K562 (cell line): ENCODE results near the gene MADCAM1. TPM values are rescaled to one million over a fixed set of nuclear protein-coding genes. Genes with fewer than 3 reads are reported as not detected.

Experiments used
- ARID4B ChIP-seq: sonication (generic); formaldehyde crosslinking; IDR thresholded peaks from 2 replicates; pipeline ENCODE4 v1.8.0; 2022; ENCODE audit warnings: mild to moderate bottlenecking, missing genetic modification reagents
- BRF1 ChIP-seq: IDR thresholded peaks from 3 replicates; pipeline ENCODE4 v1.6.1; 2011; ENCODE audit warnings: borderline replicate concordance, mild to moderate bottlenecking; ENCODE audit not compliant: insufficient read length; ENCODE audit errors: extremely low read depth
- CCAR2 ChIP-seq: fragments of 200-400 bp; formaldehyde crosslinking; IDR thresholded peaks from 2 replicates; pipeline ENCODE4 v1.6.1; 2017; ENCODE audit warnings: mild to moderate bottlenecking, low read depth, low read length
- DDX20 ChIP-seq: fragments of 450-650 bp; IDR thresholded peaks from 2 replicates; pipeline ENCODE4 v1.6.1; 2016; ENCODE audit warnings: missing genetic modification characterization, low read depth, mild to moderate bottlenecking, missing compliant biosample characterization, moderate library complexity
- E2F4 ChIP-seq: sonication (generic); formaldehyde crosslinking; IDR thresholded peaks from 2 replicates; pipeline ENCODE4 v1.8.0; 2022; ENCODE audit warnings: mild to moderate bottlenecking, low read depth, missing genetic modification reagents
- ESRRA ChIP-seq: fragments of 450-650 bp; IDR thresholded peaks from 2 replicates; pipeline ENCODE4 v1.6.1; 2014; ENCODE audit warnings: low read depth, mild to moderate bottlenecking, moderate library complexity, borderline replicate concordance
- FOXK1 ChIP-seq: sonication (generic); formaldehyde crosslinking; IDR thresholded peaks from 2 replicates; pipeline ENCODE4 v1.8.0; 2022; ENCODE audit warnings: missing genetic modification reagents, mild to moderate bottlenecking, borderline replicate concordance
- HDAC1 ChIP-seq, 2 experiments: fragments of 450-650 bp; IDR thresholded peaks; 2 replicates each; pipeline ENCODE4 v1.6.1; 2016 to 2017; ENCODE audit warnings: inconsistent platforms in 1 of 2, mild to moderate bottlenecking in 1 of 2, moderate library complexity in 1 of 2
- HLTF ChIP-seq: fragments of 450-650 bp; IDR thresholded peaks from 2 replicates; pipeline ENCODE4 v1.6.1; 2016
- IFI16 ChIP-seq: fragments of 250-450 bp; sonication (Bioruptor Pico); IDR thresholded peaks from 2 replicates; pipeline ENCODE4 v2.1.2; 2022; ENCODE audit warnings: mild to moderate bottlenecking, inconsistent platforms
- KAT7 ChIP-seq: sonication (generic); formaldehyde crosslinking; IDR thresholded peaks from 2 replicates; pipeline ENCODE4 v1.8.0; 2022; ENCODE audit warnings: missing genetic modification reagents, mild to moderate bottlenecking, borderline replicate concordance
- NR1H2 ChIP-seq: sonication (generic); formaldehyde crosslinking; IDR thresholded peaks from 2 replicates; pipeline ENCODE4 v1.4.0; 2020; ENCODE audit warnings: mild to moderate bottlenecking, missing genetic modification reagents
- NR2F6 ChIP-seq: fragments of 450-650 bp; formaldehyde crosslinking; IDR thresholded peaks from 2 replicates; pipeline ENCODE4 v1.4.0; 2020; ENCODE audit warnings: mild to moderate bottlenecking
- RAD21 ChIP-seq, 2 experiments: fragments of 250-450 bp in 1 of 2; fragments of 450-650 bp in 1 of 2; sonication (Bioruptor Pico) in 1 of 2; formaldehyde crosslinking in 1 of 2; IDR thresholded peaks in 1 of 2; conservative IDR thresholded peaks in 1 of 2; 2 replicates each; pipeline versions ENCODE4 v1.4.0 to v1.8.0; 2020 to 2022; ENCODE audit warnings: mild to moderate bottlenecking in 2 of 2, moderate library complexity in 1 of 2
- RFX5 ChIP-seq: IDR thresholded peaks from 2 replicates; pipeline ENCODE4 v1.6.1; 2011; ENCODE audit warnings: low read depth, mild to moderate bottlenecking, improper control_type of control experiment, low read length
- SIX5 ChIP-seq, 2 experiments: IDR thresholded peaks; 2 replicates each; pipeline ENCODE4 v1.6.1; 2011; ENCODE audit warnings: low read length in 2 of 2, borderline replicate concordance in 1 of 2, low read depth in 1 of 2, mild to moderate bottlenecking in 1 of 2, moderate library complexity in 1 of 2; ENCODE audit not compliant: insufficient read depth in 1 of 2
- STAT5B ChIP-seq: fragments of 250-450 bp; sonication (Bioruptor Pico); IDR thresholded peaks from 2 replicates; pipeline ENCODE4 v1.8.0; 2021; ENCODE audit warnings: mild to moderate bottlenecking, inconsistent platforms
- TAF15 ChIP-seq: fragments of 200-400 bp; formaldehyde crosslinking; IDR thresholded peaks from 2 replicates; pipeline ENCODE4 v1.6.1; 2017; ENCODE audit warnings: mild to moderate bottlenecking, low read depth, low read length, moderate library complexity
- ZKSCAN3 ChIP-seq: fragments of 250-450 bp; sonication (Bioruptor Pico); IDR thresholded peaks from 2 replicates; pipeline ENCODE4 v1.4.0; 2020
- ZNF12 ChIP-seq: sonication (generic); formaldehyde crosslinking; IDR thresholded peaks from 2 replicates; pipeline ENCODE4 v1.4.0; 2020; ENCODE audit warnings: mild to moderate bottlenecking, missing genetic modification reagents
- ZNF830 ChIP-seq: fragments of 250-450 bp; sonication (Bioruptor Pico); IDR thresholded peaks from 2 replicates; pipeline ENCODE4 v1.5.0; 2021; ENCODE audit warnings: mild to moderate bottlenecking
- polyA plus RNA-seq, 8 experiments: library from polyadenylated mRNA; depleted of rRNA in 4 of 8; stranded (reverse) in 5 of 8; unstranded in 3 of 8; fragments of >200 nt; fragmentation: Nextera tagmentation in 2 of 8; fragmentation: Illumina TruSeq in 1 of 8; extraction: Ambion mirVana in 2 of 8; extraction: Trizol in 1 of 8; gene quantifications; 2 replicates each; pipeline versions ENCODE4 v1.2.1 to v1.2.3, GENCODE V29; 2011 to 2014; ENCODE audit warnings: inconsistent platforms in 1 of 8, missing spikeins in 1 of 8
- total RNA-seq, 7 experiments: library from RNA; depleted of rRNA in 6 of 7; stranded (reverse); fragments of >200 nt in 6 of 7; fragmentation: Illumina TruSeq in 2 of 7; extraction: Trizol in 2 of 7; gene quantifications; 2 replicates each; pipeline versions ENCODE4 v1.2.1 to v1.2.3, GENCODE V29; 2011 to 2021; ENCODE audit warnings: low replicate concordance in 1 of 7
- TF ChIP-seq, protein P1 (sequence below): fragments of 250-450 bp; sonication (Bioruptor Pico); IDR thresholded peaks from 2 replicates; pipeline ENCODE4 v1.8.0; 2022; ENCODE audit warnings: inconsistent platforms

Gene MADCAM1
- total and polyA plus RNA-seq, 9 of the 15 experiments (the other 6 are each of a cell fraction or from before 2014, with no cell fraction given) = 0.09 to 0.36 (median 0.09) TPM; not detected in 6

DNA sequence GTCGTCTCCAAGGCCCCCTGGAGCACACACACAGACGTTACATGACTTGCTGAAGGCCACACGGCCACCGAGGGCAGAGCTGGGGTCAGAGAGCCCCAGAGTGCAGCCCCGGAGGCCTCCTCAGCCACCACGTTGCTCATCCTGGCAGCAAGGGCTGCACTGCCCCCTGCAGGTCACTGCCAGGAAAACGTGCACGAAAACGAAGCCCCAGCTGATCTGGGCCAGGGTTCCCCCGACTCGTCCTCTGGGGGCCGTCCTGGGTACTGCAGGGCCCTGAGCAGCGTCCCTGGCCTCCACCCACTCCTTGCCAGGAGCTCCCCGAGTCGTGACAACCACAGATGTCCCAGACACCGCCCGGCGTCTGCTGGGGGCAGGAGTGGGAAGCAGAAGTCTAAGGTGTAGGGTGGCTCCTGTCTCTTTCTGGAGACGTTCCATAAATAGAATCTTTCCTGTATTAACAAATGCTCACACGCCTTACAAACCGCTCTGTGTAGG is 14.4 kb downstream of the MADCAM1 start (continued):
- TF ChIP-seq DDX20 (tag) (no peak), ZKSCAN3 (CRISPR knock-in tag) (no peak), TAF15 (no peak), HLTF (no peak), HDAC1 (IDR thresholded peaks at IDR 0.05) (no peak), IFI16 (CRISPR knock-in tag) (no peak), FOXK1 (0 out of 2 replicates have a peak, but pooled peaks have one; percentile 62), NR2F6 (CRISPR knock-in tag) (no peak), ARID4B (CRISPR knock-in tag) (peak; percentile 96), RFX5 (no peak), SIX5 (IDR thresholded peaks at IDR 0.05; ENCODE audit: borderline replicate concordance in 1 of 2, insufficient read depth in 1 of 2, low read depth in 1 of 2, low read length in 2 of 2) (no peak), KAT7 (CRISPR knock-in tag) (no peak), BRF1 (no peak), ZNF12 (no peak), ESRRA (no peak), E2F4 (CRISPR knock-in tag) (no peak), RAD21 (CRISPR knock-in tag; conservative IDR thresholded peaks at IDR 0.05 in 1 of 2, IDR thresholded peaks at IDR 0.05 in 1 of 2) (peak; percentile 63 to 84), ZNF830 (CRISPR knock-in tag) (no peak), NR1H2 (CRISPR knock-in tag) (no peak), STAT5B (CRISPR knock-in tag) (no peak), CCAR2 (no peak)
- TF ChIP-seq, protein P1, sequence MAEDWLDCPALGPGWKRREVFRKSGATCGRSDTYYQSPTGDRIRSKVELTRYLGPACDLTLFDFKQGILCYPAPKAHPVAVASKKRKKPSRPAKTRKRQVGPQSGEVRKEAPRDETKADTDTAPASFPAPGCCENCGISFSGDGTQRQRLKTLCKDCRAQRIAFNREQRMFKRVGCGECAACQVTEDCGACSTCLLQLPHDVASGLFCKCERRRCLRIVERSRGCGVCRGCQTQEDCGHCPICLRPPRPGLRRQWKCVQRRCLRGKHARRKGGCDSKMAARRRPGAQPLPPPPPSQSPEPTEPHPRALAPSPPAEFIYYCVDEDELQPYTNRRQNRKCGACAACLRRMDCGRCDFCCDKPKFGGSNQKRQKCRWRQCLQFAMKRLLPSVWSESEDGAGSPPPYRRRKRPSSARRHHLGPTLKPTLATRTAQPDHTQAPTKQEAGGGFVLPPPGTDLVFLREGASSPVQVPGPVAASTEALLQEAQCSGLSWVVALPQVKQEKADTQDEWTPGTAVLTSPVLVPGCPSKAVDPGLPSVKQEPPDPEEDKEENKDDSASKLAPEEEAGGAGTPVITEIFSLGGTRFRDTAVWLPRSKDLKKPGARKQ (CRISPR knock-in tag) = no peak
